RKO (cell line): Measurements from ENCODE around the gene NR5A1.

Experiments used
- DNase-seq: peaks from one replicate; pipeline ENCODE4 v3.0.0-alpha.2; 2016; ENCODE audit warnings: low spot score

Gene NR5A1

DNA sequence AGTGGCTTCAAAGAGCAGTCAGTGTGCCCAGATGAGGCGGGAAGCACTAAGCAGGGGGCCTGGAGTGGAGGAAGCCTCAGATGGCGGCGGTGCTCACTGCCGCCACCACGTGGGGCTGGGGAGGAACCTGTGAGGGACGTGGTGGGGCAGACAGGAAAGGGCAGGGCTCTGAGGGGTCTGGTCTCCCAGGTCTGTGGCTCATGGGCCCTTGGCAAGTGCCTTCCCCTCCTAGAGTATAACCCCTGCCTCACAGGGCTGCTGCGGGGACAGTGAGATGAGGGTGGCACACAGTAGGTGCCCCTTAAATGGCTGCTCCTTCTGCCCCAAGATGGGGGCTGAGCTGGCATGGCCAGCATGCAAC lies 26.6 kb downstream of the NR5A1 start:
- no peak for DNase-seq

DNA sequence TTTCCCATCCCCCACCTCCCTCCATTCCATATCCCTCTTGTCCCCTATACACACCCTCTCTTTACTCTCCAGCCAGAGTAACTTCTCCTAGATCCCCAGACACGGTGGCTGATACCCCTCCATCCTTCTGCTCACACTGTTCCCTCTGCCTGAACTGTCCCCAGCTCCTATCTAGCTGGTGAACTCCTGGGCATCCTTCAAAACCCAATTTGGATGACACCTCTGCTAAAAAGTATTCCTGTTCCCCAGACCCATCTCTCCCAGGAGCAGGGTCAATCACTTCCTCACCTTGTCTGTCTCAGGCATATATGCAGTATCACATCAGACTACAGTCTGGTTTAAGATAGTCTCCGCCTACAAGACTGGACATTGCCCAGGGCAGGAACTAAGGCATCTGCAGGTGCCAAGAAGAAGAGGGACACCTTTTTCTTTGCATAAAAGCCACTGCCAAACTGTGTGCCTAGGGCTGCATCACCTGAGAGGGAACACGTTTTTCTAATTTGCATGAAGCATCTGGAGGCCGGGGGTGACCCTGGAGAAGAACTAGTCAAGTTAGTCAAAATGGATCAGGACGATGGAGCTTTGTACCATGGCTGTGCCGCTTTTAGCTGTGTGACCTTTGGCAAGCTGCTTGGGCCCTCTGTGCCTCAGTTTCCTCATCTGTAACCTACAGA lies 27.1 kb downstream of the NR5A1 start:
- DNase-seq, result no peak

DNA sequence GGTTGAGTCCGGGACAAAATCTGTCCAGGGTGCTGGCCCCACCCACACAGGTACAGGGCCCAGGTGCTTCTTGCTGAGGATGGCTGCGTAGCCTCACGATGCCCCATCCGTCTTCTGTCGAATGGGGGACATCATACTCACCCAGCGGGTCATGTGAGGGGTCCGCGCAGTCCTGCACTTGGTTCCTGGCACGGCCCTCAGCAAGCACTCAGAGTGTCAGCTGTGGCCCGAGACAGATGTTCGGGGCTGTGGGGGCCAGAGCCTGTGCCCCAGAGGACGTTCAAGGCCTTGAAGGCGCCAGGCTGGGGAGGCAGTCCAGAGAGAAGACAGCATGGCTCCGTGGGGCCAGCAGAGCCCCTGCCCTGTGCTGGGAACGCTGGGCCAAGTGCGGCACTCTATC lies 27.8 kb downstream of the NR5A1 start:
- DNase-seq, result no peak

DNA sequence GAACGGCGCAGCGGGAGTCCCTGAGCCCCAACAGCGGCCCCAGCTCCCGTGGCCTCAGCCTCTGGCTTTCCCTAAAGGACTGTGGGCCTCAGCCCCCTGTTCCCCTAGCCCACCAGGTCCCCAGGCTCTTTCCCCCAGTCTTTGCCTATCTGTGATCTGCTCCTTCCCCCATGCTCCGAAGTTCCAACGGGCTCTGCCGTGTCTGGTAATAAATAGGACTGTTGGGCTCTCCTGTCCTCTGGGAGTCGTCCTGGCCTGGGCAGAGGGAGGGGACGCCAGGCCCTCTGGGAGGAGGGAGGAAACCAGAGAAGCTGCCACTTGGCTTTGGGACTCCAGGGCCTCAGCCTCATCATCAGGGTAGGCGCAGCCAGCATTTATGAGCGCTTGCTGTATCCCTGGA lies 28.8 kb downstream of the NR5A1 start:
- DNase-seq, result no peak

DNA sequence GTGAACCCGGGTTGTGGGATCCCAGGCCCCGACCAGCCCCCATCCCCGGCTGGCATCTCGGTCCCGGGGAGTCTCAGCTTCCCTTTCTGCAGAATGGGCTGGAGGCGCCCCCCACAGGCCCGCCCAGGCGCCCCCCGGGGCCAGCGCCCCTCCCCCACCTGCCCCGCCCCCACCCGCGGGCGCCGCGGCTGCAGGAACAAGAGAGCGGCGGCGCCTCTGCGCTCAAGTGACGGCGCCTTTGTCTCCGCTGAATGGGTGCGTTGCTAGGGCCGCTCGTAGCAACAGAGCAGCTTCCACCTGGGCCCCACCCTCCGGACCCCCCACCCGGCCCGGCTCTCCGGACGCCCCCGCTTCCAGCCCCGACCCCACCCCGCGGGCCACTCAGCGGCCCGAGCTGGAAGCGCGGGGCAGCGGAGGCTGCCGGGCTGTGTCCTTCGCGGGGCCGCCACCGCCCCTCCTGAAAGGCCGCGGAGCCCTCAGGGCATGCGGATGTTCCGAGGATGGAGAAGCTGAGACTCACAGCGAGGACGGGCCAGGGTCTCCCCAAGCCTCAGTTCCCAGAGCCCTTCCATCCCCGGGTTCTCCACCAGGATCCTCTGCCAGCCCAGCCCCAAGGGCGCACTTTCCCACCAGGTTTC lies 29.4 kb downstream of the NR5A1 start:
- no peak for DNase-seq

DNA sequence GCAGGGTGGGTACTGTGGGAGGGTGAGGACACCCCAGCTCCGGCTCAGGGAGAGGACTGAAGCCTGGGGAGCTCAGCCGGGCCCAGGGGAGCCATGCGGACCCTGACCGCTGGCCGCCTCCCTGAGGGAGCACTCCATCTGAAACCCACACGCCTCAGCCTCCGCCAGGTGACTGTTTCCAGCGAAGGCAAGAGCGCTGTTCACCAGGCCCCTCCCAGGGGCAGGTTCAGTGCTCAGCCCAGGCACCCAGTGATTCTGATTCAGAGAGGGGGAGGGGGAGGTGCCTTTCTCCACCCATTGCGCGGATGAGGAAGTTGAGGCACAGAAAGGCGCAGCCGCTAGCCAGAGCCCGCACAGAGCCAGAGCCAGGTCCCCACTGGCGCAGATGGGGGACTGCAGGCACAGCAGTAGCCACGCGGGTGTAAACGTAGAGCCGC lies 30.0 kb downstream of the NR5A1 start:
- DNase-seq, result no peak

DNA sequence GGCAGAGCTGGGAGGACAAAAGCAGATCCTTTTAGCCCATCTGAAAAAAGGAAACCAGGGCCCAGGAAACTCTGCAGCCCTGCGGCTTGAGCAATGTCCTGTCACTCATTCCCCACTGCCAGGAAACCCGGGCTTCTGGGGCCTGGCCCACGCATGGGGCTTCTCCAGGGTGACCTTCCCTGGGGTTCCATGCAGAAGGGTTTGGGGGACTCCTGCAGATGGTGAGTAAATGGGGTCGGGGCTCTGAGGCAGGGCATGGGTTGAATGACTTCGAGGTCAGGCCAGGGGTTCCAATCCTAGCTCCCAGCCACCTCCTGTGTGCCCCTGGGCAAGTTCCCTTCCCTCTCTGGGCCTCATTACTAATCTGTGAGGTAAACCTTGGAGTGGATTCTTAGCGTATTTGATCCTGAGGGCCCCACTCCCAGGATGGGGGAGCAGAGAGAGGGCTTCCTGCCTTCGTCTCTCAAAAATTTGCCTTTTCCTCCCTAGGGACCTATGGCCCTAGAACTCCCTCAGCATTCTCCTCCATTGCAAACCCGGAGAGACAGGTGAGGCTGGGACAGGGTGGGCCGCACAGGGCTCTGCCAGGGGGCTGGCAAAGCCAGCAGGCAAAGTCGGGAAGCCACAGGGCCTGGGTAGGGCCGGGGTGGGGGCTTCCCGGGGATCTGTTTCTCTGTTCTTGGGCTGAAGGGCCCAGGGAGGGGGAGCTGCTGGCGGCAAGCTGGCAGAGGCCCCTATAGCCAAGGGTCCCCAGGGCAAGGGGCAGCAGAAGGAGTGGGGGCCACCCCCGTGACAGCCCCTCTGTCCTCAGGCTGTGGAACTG lies 31.1 kb downstream of the NR5A1 start:
- DNase-seq, result no peak

DNA sequence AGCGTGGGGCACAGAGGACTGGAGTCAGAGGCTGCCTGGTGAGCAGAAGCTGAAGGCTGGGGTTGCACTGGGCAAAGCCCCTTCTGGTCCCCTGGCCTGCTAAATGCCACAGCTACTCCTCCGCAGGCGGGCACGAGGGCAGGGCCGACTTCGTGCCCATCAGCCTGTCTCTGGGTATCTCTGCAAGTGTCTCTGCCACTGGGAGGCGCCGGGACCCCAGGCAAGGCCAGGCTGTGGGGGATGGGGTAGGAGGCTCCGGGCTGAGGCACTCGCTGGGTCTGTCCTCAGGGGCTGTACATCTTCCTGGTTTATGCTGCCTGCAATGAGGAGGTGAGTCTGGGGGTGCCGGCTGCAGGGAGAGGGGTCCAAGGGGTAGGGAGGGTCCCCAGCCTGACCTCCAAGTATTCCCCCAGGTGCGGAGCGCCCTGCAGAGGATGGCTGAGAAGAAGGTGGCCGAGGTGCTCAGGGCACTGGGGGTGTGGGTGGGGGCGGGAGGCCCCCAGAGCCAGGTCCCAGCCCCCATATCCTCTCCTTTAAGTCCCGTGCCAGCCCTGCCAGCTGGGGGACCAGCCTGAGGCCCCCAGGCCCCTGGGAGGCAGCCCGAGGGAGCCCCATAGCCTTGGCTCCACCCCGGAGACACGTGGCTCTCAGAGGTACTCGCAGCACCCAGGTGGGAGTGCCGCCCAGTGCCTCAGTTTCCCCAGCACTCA lies 31.9 kb downstream of the NR5A1 start:
- DNase-seq, result no peak

DNA sequence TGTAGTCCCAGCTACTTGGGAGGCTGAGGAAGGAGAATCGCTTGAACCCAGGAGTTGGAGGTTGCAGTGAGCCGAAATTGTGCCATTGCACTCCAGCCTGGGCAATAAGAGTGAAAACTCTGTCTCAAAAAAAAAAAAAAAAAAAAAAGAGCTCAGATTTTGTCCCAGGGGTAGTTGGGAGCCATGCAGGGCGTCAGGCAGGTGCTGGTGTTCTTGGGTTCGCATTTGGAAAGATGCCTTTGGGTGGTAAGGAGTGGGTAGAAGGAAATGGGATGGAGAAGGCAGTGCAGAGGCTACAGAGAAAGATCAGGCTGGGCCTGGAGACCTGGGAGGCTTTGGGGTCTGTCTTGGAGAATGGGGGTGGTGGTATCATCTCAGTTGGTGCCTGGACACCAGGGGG lies 33.0 kb downstream of the NR5A1 start:
- DNase-seq, result no peak

DNA sequence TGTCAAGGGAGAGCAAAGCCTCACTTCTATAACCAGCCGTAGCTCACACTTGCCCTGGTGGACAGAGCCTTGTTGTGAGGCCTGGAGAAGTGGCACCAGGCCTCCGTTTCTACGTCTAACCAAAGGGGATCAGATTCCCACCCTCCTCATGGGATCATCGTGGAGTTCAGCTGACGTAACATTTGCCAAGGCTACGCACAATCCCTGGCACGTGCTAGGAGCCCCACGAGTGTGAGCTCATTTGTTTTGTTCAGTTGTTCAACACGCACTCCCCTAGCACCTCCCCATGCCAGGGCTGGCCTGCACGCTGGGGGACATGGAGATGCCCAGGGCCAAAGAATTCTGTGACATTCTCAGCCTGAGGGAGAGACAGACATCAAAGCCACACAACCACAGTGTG lies 33.9 kb downstream of the NR5A1 start:
- no peak for DNase-seq

DNA sequence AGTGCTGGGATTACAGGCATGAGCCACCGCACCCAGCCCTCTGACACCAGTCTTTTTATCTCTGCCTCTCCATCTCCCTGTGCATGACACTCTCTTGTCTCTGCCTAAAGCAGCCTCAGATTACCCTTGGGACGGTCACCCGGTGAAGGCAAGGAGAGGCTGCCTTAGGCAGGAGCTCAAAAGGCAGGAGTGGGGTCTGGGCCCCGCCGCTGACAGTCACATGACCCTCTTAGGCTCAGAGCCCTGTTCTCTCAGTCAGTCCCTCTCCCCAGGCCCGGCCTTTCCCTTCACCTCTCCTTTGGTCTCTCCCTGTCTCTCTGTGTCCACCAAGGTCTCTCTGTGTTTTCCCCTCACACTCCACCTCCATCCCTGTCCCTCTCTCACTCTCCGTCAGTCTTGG lies 34.4 kb downstream of the NR5A1 start:
- DNase-seq, result no peak

DNA sequence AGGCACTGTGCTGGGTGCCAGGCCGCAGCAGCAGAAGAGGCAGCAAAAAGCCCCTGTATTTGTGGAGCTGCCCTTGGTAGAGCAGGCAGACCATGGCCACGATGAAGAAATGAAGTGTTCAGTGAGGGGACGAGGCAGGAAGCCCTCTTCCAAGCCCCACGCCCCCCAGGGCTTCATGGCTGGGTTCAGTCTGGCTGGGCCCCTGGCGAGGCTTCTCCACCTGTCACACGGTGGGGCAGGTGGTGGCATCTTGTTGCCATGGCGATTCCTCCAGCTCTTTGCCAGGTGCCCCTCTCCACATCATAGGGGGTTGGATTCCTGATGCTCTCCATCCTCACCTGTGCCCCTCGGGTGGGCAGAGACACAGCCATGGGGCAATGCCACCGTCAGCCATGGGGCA lies 35.4 kb downstream of the NR5A1 start:
- no peak for DNase-seq

DNA sequence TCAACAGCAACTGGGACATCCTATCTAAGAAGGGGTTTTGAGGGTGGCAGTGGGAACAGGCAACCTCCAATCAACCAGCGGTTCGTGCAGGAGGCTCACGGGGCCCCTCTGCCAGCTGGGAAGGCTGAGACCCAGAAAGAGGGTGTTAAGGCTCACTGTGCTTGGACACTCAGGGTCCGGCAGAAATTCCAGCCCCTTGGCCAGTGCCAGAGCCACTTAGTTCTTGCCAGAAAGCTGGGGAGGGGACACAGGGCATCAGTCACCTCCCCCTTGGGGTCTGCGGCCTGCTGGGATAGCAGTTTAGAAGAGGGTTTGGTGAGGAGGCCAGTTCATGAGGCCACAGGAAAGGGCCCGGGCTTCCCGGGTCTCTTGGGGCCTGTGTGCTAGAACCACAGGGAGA lies 36.5 kb downstream of the NR5A1 start:
- no peak for DNase-seq

DNA sequence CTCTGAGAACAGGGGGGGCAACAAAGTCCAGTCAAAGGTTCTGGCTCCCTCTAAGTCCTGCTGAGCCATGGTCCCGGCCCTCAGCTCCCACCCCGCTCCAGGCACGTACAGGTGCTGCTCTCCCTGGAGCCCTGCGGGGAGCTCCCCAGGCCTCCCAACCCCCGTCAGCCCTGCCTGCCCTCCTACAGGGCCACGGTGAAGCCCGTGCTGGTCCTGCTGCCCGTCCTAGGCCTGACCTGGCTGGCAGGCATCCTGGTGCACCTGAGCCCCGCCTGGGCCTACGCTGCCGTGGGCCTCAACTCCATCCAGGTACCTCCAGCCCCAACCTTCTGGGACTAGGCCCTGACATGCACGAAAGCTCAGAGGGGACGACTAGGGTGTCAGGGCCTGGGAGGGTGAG lies 36.9 kb downstream of the NR5A1 start:
- no peak for DNase-seq

DNA sequence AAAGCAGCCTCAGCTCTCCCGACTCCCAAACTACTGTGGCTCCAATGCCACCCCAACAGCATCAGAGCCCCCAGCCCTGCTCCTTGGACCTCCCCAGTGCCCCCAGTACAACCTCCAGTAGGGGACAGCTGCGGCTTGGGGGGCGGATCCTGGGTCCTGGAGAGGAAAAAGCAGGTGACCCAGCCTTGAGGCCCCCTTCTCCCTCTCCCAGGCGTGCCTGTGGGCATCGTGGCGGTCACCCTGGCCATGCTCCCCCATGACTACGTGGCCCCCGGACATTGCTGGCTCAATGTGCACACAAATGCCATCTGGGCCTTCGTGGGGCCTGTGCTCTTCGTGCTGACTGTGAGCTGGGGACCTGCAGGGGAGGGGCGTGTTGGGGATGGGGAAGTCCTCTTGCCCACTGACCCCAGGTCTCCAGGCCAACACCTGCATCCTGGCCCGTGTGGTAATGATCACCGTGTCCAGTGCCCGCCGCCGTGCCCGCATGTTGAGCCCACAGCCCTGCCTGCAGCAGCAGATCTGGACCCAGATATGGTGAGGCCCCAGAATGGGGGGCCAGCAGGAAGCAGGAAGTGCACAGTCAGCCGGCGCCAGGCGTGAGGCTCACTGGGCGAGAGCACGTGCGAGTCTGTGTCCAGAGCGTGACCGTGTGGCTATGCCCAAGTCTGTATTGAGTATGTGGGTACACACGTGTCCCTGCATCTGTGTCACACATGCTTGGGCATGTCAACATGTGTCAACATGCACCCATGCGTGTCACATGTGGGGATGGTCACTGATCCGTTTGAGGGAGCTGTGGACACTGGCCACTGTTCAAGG lies 38.0 kb downstream of the NR5A1 start:
- no peak for DNase-seq

DNA sequence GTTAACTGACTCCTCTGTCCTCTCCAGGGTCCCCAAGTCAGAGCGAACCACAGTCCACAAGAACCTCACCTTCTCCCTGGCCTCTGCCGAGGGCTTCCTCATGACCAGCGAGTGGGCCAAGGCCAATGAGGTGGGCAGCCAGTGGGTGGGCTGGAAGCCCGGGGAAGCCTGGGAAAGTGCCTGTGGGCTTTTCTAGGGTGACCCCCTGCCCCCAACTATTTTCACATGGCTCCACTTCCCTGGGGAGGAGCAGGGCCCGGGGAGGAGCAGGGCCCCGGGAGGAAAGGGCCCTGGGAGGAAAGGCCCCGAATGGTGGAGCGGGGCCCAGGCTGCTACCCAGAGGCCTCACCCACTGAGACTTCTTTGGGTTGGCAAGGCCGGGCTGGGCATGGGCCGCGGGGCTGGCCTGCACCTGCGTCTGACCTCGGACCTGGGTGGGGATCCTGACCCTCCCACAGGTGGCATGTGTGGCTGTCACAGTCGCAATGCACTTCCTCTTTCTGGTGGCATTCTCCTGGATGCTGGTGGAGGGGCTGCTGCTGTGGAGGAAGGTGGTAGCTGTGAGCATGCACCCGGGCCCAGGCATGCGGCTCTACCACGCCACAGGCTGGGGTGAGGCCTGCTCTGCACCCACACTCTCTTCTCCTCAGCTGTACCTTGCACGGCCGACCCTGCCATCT lies 39.0 kb downstream of the NR5A1 start:
- DNase-seq, result no peak

DNA sequence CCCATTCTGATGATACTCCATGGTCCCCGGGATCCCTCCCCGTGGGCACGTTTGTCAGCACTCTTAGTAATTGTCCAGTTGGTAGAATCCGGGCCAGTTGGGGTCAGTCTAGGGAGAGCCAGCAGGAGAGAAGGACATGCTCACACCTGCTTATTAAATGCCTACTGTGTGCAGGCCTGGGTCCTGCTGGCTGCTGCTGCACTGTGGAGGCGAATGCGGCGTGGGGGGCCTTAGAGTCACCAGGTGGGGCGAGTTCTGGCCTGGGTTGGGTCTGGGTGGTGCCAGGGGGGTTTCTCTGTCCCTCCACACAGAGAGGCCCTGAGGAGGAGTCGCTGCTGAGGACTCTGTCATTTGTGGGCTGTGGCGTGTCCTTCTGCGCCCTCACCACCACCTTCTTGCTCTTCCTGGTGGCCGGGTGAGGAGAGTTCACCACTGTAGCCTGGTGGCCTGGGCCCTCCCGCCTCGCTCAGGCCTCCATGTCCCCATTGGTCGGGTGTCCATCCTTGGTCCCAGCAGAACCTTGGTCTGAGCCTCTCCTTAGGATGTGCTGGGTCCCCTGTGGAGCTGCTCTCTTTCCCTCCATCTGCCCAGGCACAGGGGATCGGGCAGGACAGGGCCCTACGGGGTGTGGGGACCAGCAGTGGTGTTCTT lies 39.7 kb downstream of the NR5A1 start:
- no peak for DNase-seq

DNA sequence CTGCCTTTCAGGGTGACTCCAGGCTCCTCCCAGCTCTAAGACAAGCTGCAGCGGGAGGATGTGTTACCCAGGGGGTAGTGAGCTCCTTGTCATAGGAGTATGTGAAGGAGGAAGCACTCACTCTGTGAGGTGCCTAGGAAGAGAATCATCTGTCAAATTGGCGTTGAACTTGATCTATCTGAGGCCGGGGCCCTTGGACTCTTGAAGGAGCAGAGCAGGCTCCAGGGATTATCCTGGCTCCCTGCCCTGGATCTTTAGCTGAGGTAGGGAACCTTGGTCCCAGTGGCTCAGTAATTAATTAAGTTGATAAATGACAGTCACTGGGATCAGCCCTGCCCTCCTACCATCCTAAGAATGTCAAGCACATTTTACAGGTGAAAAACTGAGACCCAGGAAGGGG lies 41.5 kb downstream of the NR5A1 start:
- no peak for DNase-seq

DNA sequence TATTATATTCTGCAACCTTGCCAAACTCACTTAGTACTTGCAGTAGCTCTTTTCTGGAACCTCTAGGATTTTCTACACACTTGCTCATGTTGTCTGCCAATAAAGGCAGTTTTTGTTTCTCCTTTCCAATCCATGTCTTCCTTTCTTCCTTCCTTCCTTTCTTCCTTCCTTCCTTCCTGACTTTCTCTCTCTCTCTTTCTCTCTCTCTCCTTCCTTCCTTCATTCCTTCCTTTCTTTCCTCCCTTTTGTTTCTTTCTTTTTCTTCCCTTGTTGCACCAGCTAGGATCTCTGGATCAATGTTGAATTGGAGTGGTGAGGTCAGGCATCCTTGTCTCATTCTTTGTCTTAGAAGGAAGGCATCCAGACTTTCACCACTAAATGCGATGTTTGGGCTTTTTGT lies 44.5 kb downstream of the NR5A1 start:
- no peak for DNase-seq

DNA sequence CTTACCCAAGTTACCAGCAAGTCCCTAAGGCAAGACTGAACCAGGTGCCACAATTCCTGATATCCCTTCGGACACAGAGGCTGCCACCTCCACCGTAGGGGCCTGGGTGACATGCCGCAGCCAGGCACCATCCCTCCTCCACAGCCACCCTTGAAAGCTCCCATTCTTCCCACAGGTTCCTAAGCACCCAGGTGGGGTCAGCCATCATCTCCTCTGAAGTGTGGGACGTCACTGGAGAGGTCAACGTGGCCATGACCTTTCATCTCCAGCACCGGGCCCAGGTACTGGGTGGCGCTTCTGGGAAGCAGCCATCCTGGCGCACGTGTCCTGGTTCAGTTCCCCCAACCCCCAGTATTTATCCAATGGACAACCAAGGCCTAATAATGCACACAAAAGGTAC lies 48.8 kb downstream of the NR5A1 start:
- DNase-seq, result no peak
